Lung (tissue), 12 donors: ENCODE data around the gene TMA7B. TPM values are rescaled to one million over a fixed set of nuclear protein-coding genes. Genes with fewer than 3 reads are reported as not detected.
"Not testable (repeated sequence)": the region's sequence is repeated elsewhere in the genome, so short reads cannot be mapped to it uniquely, and the experiment has no call there.

Experiments
- ATAC-seq: fragments of 200-7000 bp; cut with Tn5 transposase; one replicate; pipeline ENCODE4 v1.9.1; 2020; ENCODE audit warnings: moderate number of reproducible peaks; ENCODE audit not compliant: insufficient read depth, low FRiP score
- DNase-seq, 3 donors: peaks; one replicate each; pipeline ENCODE4 v3.0.0-alpha.2; 2013 to 2017
- H3K27ac ChIP-seq, 2 donors: one replicate each; pipeline ENCODE4 v1.5.1; 2013; ENCODE audit warnings: mild to moderate bottlenecking in 2 of 2, moderate library complexity in 2 of 2, control low read depth in 1 of 2, inconsistent platforms in 1 of 2, low read depth in 1 of 2, low read length in 1 of 2
- H3K27me3 ChIP-seq, 3 donors: one replicate each; pipeline ENCODE4 v1.5.1; 2013; ENCODE audit warnings: low read length in 2 of 3; ENCODE audit not compliant: control insufficient read depth in 3 of 3, insufficient read depth in 3 of 3
- H3K36me3 ChIP-seq, 4 donors: one replicate each; pipeline ENCODE4 v1.5.1; 2013; ENCODE audit warnings: low read length in 4 of 4, mild to moderate bottlenecking in 1 of 4, moderate library complexity in 1 of 4; ENCODE audit not compliant: control insufficient read depth in 4 of 4, insufficient read depth in 4 of 4
- H3K4me1 ChIP-seq, 5 donors: one replicate each; pipeline ENCODE4 v1.5.1; 2013; ENCODE audit warnings: low read length in 5 of 5, mild to moderate bottlenecking in 2 of 5, moderate library complexity in 1 of 5; ENCODE audit not compliant: control insufficient read depth in 5 of 5, insufficient read depth in 5 of 5
- H3K4me3 ChIP-seq: one replicate; pipeline ENCODE4 v1.5.1; 2013; ENCODE audit warnings: mild to moderate bottlenecking, control low read depth, moderate library complexity
- H3K9ac ChIP-seq, 2 donors: one replicate each; pipeline ENCODE4 v1.5.1; 2013; ENCODE audit warnings: low read length in 2 of 2, control low read depth in 1 of 2; ENCODE audit not compliant: insufficient read depth in 1 of 2
- H3K9me3 ChIP-seq, 4 donors: one replicate each; pipeline ENCODE4 v1.5.1; 2013; ENCODE audit warnings: low read length in 3 of 4, mild to moderate bottlenecking in 1 of 4, moderate library complexity in 1 of 4; ENCODE audit not compliant: control insufficient read depth in 4 of 4, insufficient read depth in 3 of 4
- CTCF ChIP-seq: IDR thresholded peaks from 2 replicates; pipeline ENCODE4 v1.5.1; 2012; ENCODE audit warnings: mild to moderate bottlenecking; ENCODE audit errors: control extremely low read depth, extremely low read depth
- WGBS, 2 donors: extraction: QIAGEN DNeasy Blood & Tissue Kit; methylation state at CpG; one replicate each; pipeline ENCODE4 v1.1.7; 2013; 5-methylcytosine and 5-hydroxymethylcytosine counted together
- polyA plus RNA-seq, 2 donors: library from polyadenylated mRNA; stranded (reverse); fragments of 200-250 nt; gene quantifications; one replicate each; pipeline ENCODE4 v1.2.1, GENCODE V29; 2013
- total RNA-seq, 2 donors: library from RNA; depleted of rRNA in 1 of 2; stranded (reverse); fragments of >200 nt in 1 of 2; gene quantifications; one replicate each; pipeline ENCODE4 v1.2.1, GENCODE V29; 2014 to 2021
- donor health status: control.
- donor health status: control.
- donor health status: Bipolar disorder and iron deficiency.
- donor health status: healthy.
- donor health status: DM: yes; HTN: yes; CAD: no.

Gene TMA7B
- total and polyA plus RNA-seq, 4 donors = 0.31 to 0.57 (median 0.38) TPM

GRCh38 chr22:39947220-39948216 lies 12.7 kb upstream of the TMA7B start:
- peak in 2 of 3 donors; percentile 62 to 66 for DNase-seq
- WGBS, 2 donors = 70 to 85% methylated on average over 8 of the region's 8 CpGs
- no peak overlapping the region for H3K4me3 ChIP-seq
- no peaks in the 10 kb centered on the region for H3K36me3 ChIP-seq
- H3K9me3 ChIP-seq = no peaks in the 10 kb centered on the region
- H3K27ac ChIP-seq = no peak overlapping the region
- no peak overlapping the region for H3K9ac ChIP-seq
- H3K27me3 ChIP-seq = peaks cover 0 to 16% (median 0%) of the 10 kb centered on the region in 3 donors
- no peak for TF ChIP-seq CTCF
- peaks cover 0 to 13% (median 9%) of the 10 kb centered on the region in 5 donors for H3K4me1 ChIP-seq
- peak; percentile 83 for ATAC-seq

- peaks cover 0 to 16% (median 0%) of the 10 kb centered on the region in 3 donors for H3K27me3 ChIP-seq
- DNase-seq = no peak
- TF ChIP-seq CTCF = no peak
These were observed 10.0 kb upstream of the TMA7B start for GRCh38 chr22:39949964-39950737.

GRCh38 chr22:39951603-39952293 lies 8.4 kb upstream of the TMA7B start:
- not testable (repeated sequence) for H3K36me3 ChIP-seq, H3K4me3 ChIP-seq, H3K27ac ChIP-seq, ATAC-seq, H3K9me3 ChIP-seq, DNase-seq, H3K9ac ChIP-seq
- H3K27me3 ChIP-seq = peaks cover 0 to 16% (median 0%) of the 10 kb centered on the region in 3 donors
- 56 to 67% methylated on average over 11 of the region's 11 CpGs for WGBS, 2 donors
- H3K4me1 ChIP-seq = peaks cover 0 to 22% (median 6%) of the 10 kb centered on the region in 5 donors

More at GRCh38 chr22:39949964-39950737, 10.0 kb upstream of the TMA7B start:
- H3K36me3 ChIP-seq = no peaks in the 10 kb centered on the region
- 81 to 90% methylated on average over 8 of the region's 8 CpGs for WGBS, 2 donors
- no peak overlapping the region for H3K9ac ChIP-seq
- H3K4me1 ChIP-seq = peaks cover 0 to 29% (median 9%) of the 10 kb centered on the region in 5 donors
- H3K4me3 ChIP-seq = no peak overlapping the region
- no peak for ATAC-seq
- H3K27ac ChIP-seq = no peak overlapping the region
- H3K9me3 ChIP-seq = no peaks in the 10 kb centered on the region
